WTC11 (cell line): ENCODE results near the gene CAPSL. TPM values are rescaled to one million over a fixed set of nuclear protein-coding genes. Genes with fewer than 3 reads are reported as not detected.

Experiments
- ATAC-seq: fragments of 200-7000 bp; cut with Tn5 transposase; 2 replicates; pipeline ENCODE4 v1.10.0; 2021; ENCODE audit warnings: mild to moderate bottlenecking, moderate library complexity
- CTCF ChIA-PET: fragments of 300-600 bp; sonication (Branson Sonifier 250); formaldehyde crosslinking; loops from one replicate; lab custom pipeline; 2021; ENCODE audit warnings: antibody characterized with exemption; lab: Charles Lee
- POLR2A ChIA-PET: fragments of 350-600 bp; sonication (Branson Sonifier 250); formaldehyde crosslinking; loops from one replicate; lab custom pipeline; 2021; ENCODE audit warnings: antibody characterized with exemption; lab: Charles Lee
- DNase-seq: peaks from one replicate; pipeline ENCODE4 v3.0.0; 2021; ENCODE audit warnings: low spot score
- H3K27ac Mint-ChIP-seq: 2 replicates; pipeline ENCODE4 v1.8.0; 2021; ENCODE audit warnings: mixed read lengths
- H3K27me3 Mint-ChIP-seq: 2 replicates; pipeline ENCODE4 v1.8.0; 2021; ENCODE audit warnings: low read depth, mild to moderate bottlenecking, moderate library complexity, mixed read lengths
- H3K36me3 Mint-ChIP-seq: 2 replicates; pipeline ENCODE4 v1.8.0; 2021; ENCODE audit warnings: mixed read lengths
- H3K4me1 Mint-ChIP-seq: 2 replicates; pipeline ENCODE4 v1.8.0; 2022; ENCODE audit warnings: mixed read lengths
- H3K4me3 Mint-ChIP-seq: 2 replicates; pipeline ENCODE4 v1.8.0; 2021; ENCODE audit warnings: mild to moderate bottlenecking, moderate library complexity, mixed read lengths
- H3K9me3 Mint-ChIP-seq: 2 replicates; pipeline ENCODE4 v1.8.0; 2021; ENCODE audit warnings: mixed read lengths
- ATF1 ChIP-seq: sonication (generic); formaldehyde crosslinking; IDR thresholded peaks from 2 replicates; pipeline ENCODE4 v1.8.1; 2023; ENCODE audit warnings: mild to moderate bottlenecking, moderate library complexity, missing genetic modification reagents
- CREM ChIP-seq: sonication (generic); formaldehyde crosslinking; IDR thresholded peaks from 2 replicates; pipeline ENCODE4 v1.8.1; 2022; ENCODE audit warnings: mild to moderate bottlenecking, missing genetic modification reagents, moderate library complexity
- EMX1 ChIP-seq: fragments of 250-450 bp; sonication (Bioruptor Pico); IDR thresholded peaks from 2 replicates; pipeline ENCODE4 v1.8.0; 2021; ENCODE audit warnings: mild to moderate bottlenecking
- ESRRA ChIP-seq: sonication (generic); formaldehyde crosslinking; IDR thresholded peaks from 2 replicates; pipeline ENCODE4 v1.8.1; 2022; ENCODE audit warnings: mild to moderate bottlenecking, missing genetic modification reagents, borderline replicate concordance
- FOXJ3 ChIP-seq: sonication (generic); formaldehyde crosslinking; IDR thresholded peaks from 2 replicates; pipeline ENCODE4 v1.9.0; 2021; ENCODE audit warnings: missing genetic modification reagents, mild to moderate bottlenecking, borderline replicate concordance
- MXD4 ChIP-seq: fragments of 250-450 bp; sonication (Bioruptor Pico); IDR thresholded peaks from 2 replicates; pipeline ENCODE4 v1.8.0; 2021; ENCODE audit warnings: mild to moderate bottlenecking, moderate library complexity, borderline replicate concordance
- NFYB ChIP-seq: sonication (generic); formaldehyde crosslinking; conservative IDR thresholded peaks from 2 replicates; pipeline ENCODE4 v1.8.0; 2022; ENCODE audit warnings: low read depth, missing genetic modification reagents
- NR1H2 ChIP-seq: sonication (generic); formaldehyde crosslinking; IDR thresholded peaks from 2 replicates; pipeline ENCODE4 v1.9.0; 2021; ENCODE audit warnings: mild to moderate bottlenecking, moderate library complexity, missing genetic modification reagents
- PRRX2 ChIP-seq: fragments of 250-450 bp; sonication (Bioruptor Pico); IDR thresholded peaks from 2 replicates; pipeline ENCODE4 v1.8.0; 2021; ENCODE audit warnings: mild to moderate bottlenecking
- RELA ChIP-seq: sonication (generic); formaldehyde crosslinking; IDR thresholded peaks from 2 replicates; pipeline ENCODE4 v1.8.1; 2022; ENCODE audit warnings: missing genetic modification reagents, mild to moderate bottlenecking, borderline replicate concordance
- STAT6 ChIP-seq: sonication (generic); formaldehyde crosslinking; conservative IDR thresholded peaks from 2 replicates; pipeline ENCODE4 v1.8.1; 2023; ENCODE audit warnings: mild to moderate bottlenecking, low read depth, missing genetic modification reagents, moderate library complexity
- TCF7 ChIP-seq: sonication (generic); formaldehyde crosslinking; IDR thresholded peaks from 2 replicates; pipeline ENCODE4 v1.8.0; 2022; ENCODE audit warnings: mild to moderate bottlenecking, low read depth, missing genetic modification reagents, moderate library complexity
- ZMAT4 ChIP-seq: fragments of 250-450 bp; sonication (Bioruptor Pico); IDR thresholded peaks from 2 replicates; pipeline ENCODE4 v1.9.0; 2021; ENCODE audit warnings: mild to moderate bottlenecking
- ZNF138 ChIP-seq: sonication (generic); formaldehyde crosslinking; conservative IDR thresholded peaks from 2 replicates; pipeline ENCODE4 v1.8.1; 2022; ENCODE audit warnings: mild to moderate bottlenecking, moderate library complexity, missing genetic modification reagents
- ZNF232 ChIP-seq: sonication (generic); formaldehyde crosslinking; IDR thresholded peaks from 2 replicates; pipeline ENCODE4 v1.8.0; 2022; ENCODE audit warnings: mild to moderate bottlenecking, missing genetic modification reagents
- ZNF317 ChIP-seq: sonication (generic); formaldehyde crosslinking; IDR thresholded peaks from 2 replicates; pipeline ENCODE4 v1.8.1; 2023; ENCODE audit warnings: low read depth, mild to moderate bottlenecking, moderate library complexity, missing genetic modification reagents, borderline replicate concordance
- ZNF512 ChIP-seq: sonication (generic); formaldehyde crosslinking; IDR thresholded peaks from 2 replicates; pipeline ENCODE4 v1.8.1; 2022; ENCODE audit warnings: missing genetic modification reagents, borderline replicate concordance
- total RNA-seq: library from RNA; stranded (reverse); gene quantifications from 3 replicates; pipeline ENCODE4 v1.2.3, GENCODE V29; 2021
- TF ChIP-seq, protein P1 (sequence below): sonication (generic); formaldehyde crosslinking; IDR thresholded peaks from 2 replicates; pipeline ENCODE4 v1.8.0; 2022; ENCODE audit warnings: mild to moderate bottlenecking, missing genetic modification reagents
- TF ChIP-seq, protein P2 (sequence below): sonication (generic); formaldehyde crosslinking; IDR thresholded peaks from 2 replicates; pipeline ENCODE4 v1.8.1; 2022; ENCODE audit warnings: low read depth, mild to moderate bottlenecking, moderate library complexity, missing genetic modification reagents, borderline replicate concordance
- TF ChIP-seq, protein P3 (sequence below): sonication (generic); formaldehyde crosslinking; IDR thresholded peaks from 2 replicates; pipeline ENCODE4 v1.8.1; 2023; ENCODE audit warnings: mild to moderate bottlenecking, moderate library complexity, missing genetic modification reagents

The CAPSL gene
- total RNA-seq, 1 experiment from 2014 or later: not detected

- TF ChIP-seq NFYB: no peak
- TF ChIP-seq, protein P1, sequence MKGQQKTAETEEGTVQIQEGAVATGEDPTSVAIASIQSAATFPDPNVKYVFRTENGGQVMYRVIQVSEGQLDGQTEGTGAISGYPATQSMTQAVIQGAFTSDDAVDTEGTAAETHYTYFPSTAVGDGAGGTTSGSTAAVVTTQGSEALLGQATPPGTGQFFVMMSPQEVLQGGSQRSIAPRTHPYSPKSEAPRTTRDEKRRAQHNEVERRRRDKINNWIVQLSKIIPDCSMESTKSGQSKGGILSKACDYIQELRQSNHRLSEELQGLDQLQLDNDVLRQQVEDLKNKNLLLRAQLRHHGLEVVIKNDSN (CRISPR knock-in tag): peak; percentile 58; the same call in 1 of the 2 replicates
- no peak for TF ChIP-seq ESRRA (CRISPR knock-in tag)
These were observed 13.3 kb downstream of the CAPSL start (continued) for GRCh38 chr5:35924950-35925722.

- Mint-ChIP-seq H3K4me3 (no peak overlapping the region), H3K27me3 (peaks cover 86% of the 10 kb centered on the region), H3K9me3 (peaks cover 8% of the 10 kb centered on the region), H3K36me3 (no peaks in the 10 kb centered on the region), H3K4me1 (peaks cover 10% of the 10 kb centered on the region), H3K27ac (no peak overlapping the region)
- ATAC-seq (no peak), DNase-seq (no peak)
- TF ChIP-seq ZNF138 (CRISPR knock-in tag): no peak
- TF ChIP-seq, protein P2, sequence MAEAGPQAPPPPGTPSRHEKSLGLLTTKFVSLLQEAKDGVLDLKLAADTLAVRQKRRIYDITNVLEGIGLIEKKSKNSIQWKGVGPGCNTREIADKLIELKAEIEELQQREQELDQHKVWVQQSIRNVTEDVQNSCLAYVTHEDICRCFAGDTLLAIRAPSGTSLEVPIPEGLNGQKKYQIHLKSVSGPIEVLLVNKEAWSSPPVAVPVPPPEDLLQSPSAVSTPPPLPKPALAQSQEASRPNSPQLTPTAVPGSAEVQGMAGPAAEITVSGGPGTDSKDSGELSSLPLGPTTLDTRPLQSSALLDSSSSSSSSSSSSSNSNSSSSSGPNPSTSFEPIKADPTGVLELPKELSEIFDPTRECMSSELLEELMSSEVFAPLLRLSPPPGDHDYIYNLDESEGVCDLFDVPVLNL (CRISPR knock-in tag): no peak
- no peak for TF ChIP-seq TCF7 (CRISPR knock-in tag)
- TF ChIP-seq ZMAT4 (CRISPR knock-in tag): no peak
- no peak for TF ChIP-seq NR1H2 (CRISPR knock-in tag)
- no peak for TF ChIP-seq EMX1 (CRISPR knock-in tag)
- TF ChIP-seq, protein P3, sequence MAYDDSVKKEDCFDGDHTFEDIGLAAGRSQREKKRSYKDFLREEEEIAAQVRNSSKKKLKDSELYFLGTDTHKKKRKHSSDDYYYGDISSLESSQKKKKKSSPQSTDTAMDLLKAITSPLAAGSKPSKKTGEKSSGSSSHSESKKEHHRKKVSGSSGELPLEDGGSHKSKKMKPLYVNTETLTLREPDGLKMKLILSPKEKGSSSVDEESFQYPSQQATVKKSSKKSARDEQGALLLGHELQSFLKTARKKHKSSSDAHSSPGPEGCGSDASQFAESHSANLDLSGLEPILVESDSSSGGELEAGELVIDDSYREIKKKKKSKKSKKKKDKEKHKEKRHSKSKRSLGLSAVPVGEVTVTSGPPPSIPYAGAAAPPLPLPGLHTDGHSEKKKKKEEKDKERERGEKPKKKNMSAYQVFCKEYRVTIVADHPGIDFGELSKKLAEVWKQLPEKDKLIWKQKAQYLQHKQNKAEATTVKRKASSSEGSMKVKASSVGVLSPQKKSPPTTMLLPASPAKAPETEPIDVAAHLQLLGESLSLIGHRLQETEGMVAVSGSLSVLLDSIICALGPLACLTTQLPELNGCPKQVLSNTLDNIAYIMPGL: no peak
- no peak for TF ChIP-seq PRRX2
- no peak for TF ChIP-seq ZNF232 (CRISPR knock-in tag)
- no peak for TF ChIP-seq STAT6 (CRISPR knock-in tag)
- no peak for TF ChIP-seq MXD4 (CRISPR knock-in tag)
- no peak for TF ChIP-seq RELA (CRISPR knock-in tag)
- no peak for TF ChIP-seq FOXJ3 (CRISPR knock-in tag)
- no peak for TF ChIP-seq CREM (CRISPR knock-in tag)
- TF ChIP-seq ATF1: no peak
- TF ChIP-seq ZNF317 (CRISPR knock-in tag): no peak
- TF ChIP-seq ZNF512 (CRISPR knock-in tag): no peak
- ChIA-PET CTCF (interaction anchor here (0.9 to 2.5 kb wide), 7 partner anchors 14 to 306 kb away, joined by 3 to 15 read pairs (median 4); partner anchors contain the start of genes CAPSL, SPEF2 and UGT3A1), POLR2A (no interaction called here)
These were observed 14.1 kb downstream of the CAPSL start for GRCh38 chr5:35924122-35924949.
